LNCAP (cell line): ENCODE results near the gene OCEL1.

ENCODE experiments used
- CTCF ChIP-seq: fragments of 450-650 bp; IDR thresholded peaks from 2 replicates; pipeline ENCODE4 v1.5.1; 2017; ENCODE audit warnings: mild to moderate bottlenecking

Gene OCEL1

GRCh38 chr19:17226002-17226933, at the start of gene OCEL1:
TSS of gene OCEL1 (plus strand) at chr19:17226226. CDS start at chr19:17226248, 22 bp downstream.
- no peak for TF ChIP-seq CTCF

- TF ChIP-seq CTCF = no peak
Measured at GRCh38 chr19:17178291-17178690, 47.7 kb upstream of the OCEL1 start.

- TF ChIP-seq CTCF = no peak
Measured at GRCh38 chr19:17180997-17181702, 44.9 kb upstream of the OCEL1 start.

GRCh38 chr19:17183271-17183761, 42.7 kb upstream of the OCEL1 start:
- TF ChIP-seq CTCF = no peak

GRCh38 chr19:17183858-17184321, 42.1 kb upstream of the OCEL1 start:
- TF ChIP-seq CTCF = no peak

- TF ChIP-seq CTCF = no peak
Measured at GRCh38 chr19:17184371-17184841, 41.6 kb upstream of the OCEL1 start.

- TF ChIP-seq CTCF = no peak
Measured at GRCh38 chr19:17185590-17185989, 40.4 kb upstream of the OCEL1 start.
